Spleen (tissue), 7 donors: ENCODE results near the gene PTPRE.

Source experiments
- CTCF ChIP-seq, 11 experiments: fragments of 200-600 bp in 7 of 11; fragments of 450-650 bp in 4 of 11; sonication (generic) in 4 of 11; IDR thresholded peaks in 8 of 11; conservative IDR thresholded peaks in 3 of 11; 1 replicate in 7 of 11; 2 replicates in 4 of 11; pipeline versions ENCODE4 v1.4.0 to v1.8.0; 2016 to 2021; ENCODE audit warnings: antibody characterized with exemption in 11 of 11, inconsistent platforms in 4 of 11, mild to moderate bottlenecking in 1 of 11
- POLR2A ChIP-seq, 3 donors: fragments of 450-650 bp; IDR thresholded peaks; one replicate each; pipeline ENCODE4 v1.5.1; 2017; ENCODE audit warnings: antibody characterized with exemption in 3 of 3, mild to moderate bottlenecking in 1 of 3
- POLR2AphosphoS5 ChIP-seq, 3 donors: sonication (generic); formaldehyde crosslinking; IDR thresholded peaks; one replicate each; pipeline ENCODE4 v1.5.1; 2017; ENCODE audit warnings: antibody characterized with exemption in 3 of 3
- donor health status: DM: no; HTN: no; CAD: no; lungs with moderate emphysema.
- donor health status: DM: no; HTN: no; CAD: no.
- donor health status: DM: no; HTN: no; CAD: no.

DNA sequence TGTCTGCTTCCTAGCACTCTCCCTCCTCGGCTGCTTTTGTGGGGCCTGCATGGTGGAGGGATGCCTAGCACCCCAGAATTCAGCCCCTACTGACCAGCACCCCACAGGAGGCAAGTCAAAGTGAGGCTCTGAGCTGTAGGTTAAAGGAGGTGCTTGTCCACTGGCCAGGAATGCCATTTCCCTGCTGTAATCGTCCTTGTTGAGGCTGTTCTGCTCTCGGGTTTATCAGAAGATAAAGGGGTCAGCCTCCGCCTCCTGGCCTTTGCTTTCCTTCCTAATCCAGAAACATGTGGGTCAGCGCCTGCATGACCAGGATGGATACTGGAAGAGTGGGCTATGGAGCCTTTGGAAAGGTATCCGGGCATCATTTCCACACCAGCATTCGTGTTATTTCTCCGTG lies 120.4 kb downstream of the PTPRE start:
- TF ChIP-seq CTCF (IDR thresholded peaks at IDR 0.05 in 8 of 11, conservative IDR thresholded peaks at IDR 0.05 in 3 of 11) (no peak), POLR2A (IDR thresholded peaks at IDR 0.05) (no peak), POLR2AphosphoS5 (IDR thresholded peaks at IDR 0.05) (no peak)
